Lower lobe of right lung (tissue), 2 donors: Measurements from ENCODE around the gene ZNF536. TPM values are rescaled to one million over a fixed set of nuclear protein-coding genes. Genes with fewer than 3 reads are reported as not detected.

ENCODE experiments used
- ATAC-seq, 2 donors: fragments of 200-7000 bp; cut with Tn5 transposase; one replicate each; pipeline ENCODE4 v1.9.1; 2020 to 2022; ENCODE audit warnings: mild to moderate bottlenecking in 2 of 2, moderate library complexity in 2 of 2
- DNase-seq: peaks from one replicate; pipeline ENCODE4 v3.0.0-alpha.2; 2020
- H3K27ac ChIP-seq: fragments of 200-600 bp; one replicate; pipeline ENCODE4 v1.8.0; 2022
- H3K27me3 ChIP-seq: fragments of 200-600 bp; one replicate; pipeline ENCODE4 v1.8.0; 2022; ENCODE audit warnings: low read depth
- H3K36me3 ChIP-seq: fragments of 200-600 bp; one replicate; pipeline ENCODE4 v1.8.0; 2022; ENCODE audit warnings: mild to moderate bottlenecking
- H3K4me1 ChIP-seq: fragments of 200-600 bp; one replicate; pipeline ENCODE4 v1.8.0; 2022
- H3K4me3 ChIP-seq: fragments of 200-600 bp; one replicate; pipeline ENCODE4 v1.8.0; 2022; ENCODE audit warnings: mild to moderate bottlenecking
- H3K9me3 ChIP-seq: fragments of 200-600 bp; one replicate; pipeline ENCODE4 v1.8.0; 2022
- intact Hi-C: fragments of 100-400 bp; cut with DNase I; formaldehyde crosslinking; loops from one replicate; pipeline ENCODE4 v1.11.0; 2022
- long read RNA-seq: library from polyadenylated mRNA; unstranded; transcript quantifications from one replicate; pipeline ENCODE4 v2.0.0, GENCODE V29; 2021
- total RNA-seq: library from RNA; stranded (reverse); fragmentation: NEBNext Ultra II Directional; extraction: Animal tissue kit (Norgen Biotek cat#: 25700); gene quantifications from one replicate; pipeline ENCODE4 v1.2.1, GENCODE V29; 2021
- TF ChIP-seq, protein P1 (sequence below): fragments of 200-600 bp; IDR thresholded peaks from one replicate; pipeline ENCODE4 v1.8.0; 2022; ENCODE audit warnings: antibody characterized with exemption, mild to moderate bottlenecking
- donor health status: DM: no; HTN: yes; CAD: no; lungs with severe emphysema.

Gene ZNF536
- total RNA-seq = 0.12 TPM
- long read RNA-seq, partial matches to known transcripts = 0 of 1 reads
- long read RNA-seq, other reads (novel, unspliced or antisense) = 1 of 1 reads

GRCh38 chr19:30371960-30372824, at the start of gene ZNF536:
Gene ZNF536, plus strand, starts transcription at chr19:30372384. Its CDS starts 71,179 bp downstream, at chr19:30443563.
- H3K27ac ChIP-seq = no peak within 1 kb of the TSS
- H3K9me3 ChIP-seq = no peaks in the 10 kb centered on the region
- no peak within 1 kb of the TSS for H3K4me3 ChIP-seq
- intact Hi-C loops = no loop called here
- peaks cover 44% of the 10 kb centered on the region for H3K27me3 ChIP-seq
- TF ChIP-seq, protein P1, sequence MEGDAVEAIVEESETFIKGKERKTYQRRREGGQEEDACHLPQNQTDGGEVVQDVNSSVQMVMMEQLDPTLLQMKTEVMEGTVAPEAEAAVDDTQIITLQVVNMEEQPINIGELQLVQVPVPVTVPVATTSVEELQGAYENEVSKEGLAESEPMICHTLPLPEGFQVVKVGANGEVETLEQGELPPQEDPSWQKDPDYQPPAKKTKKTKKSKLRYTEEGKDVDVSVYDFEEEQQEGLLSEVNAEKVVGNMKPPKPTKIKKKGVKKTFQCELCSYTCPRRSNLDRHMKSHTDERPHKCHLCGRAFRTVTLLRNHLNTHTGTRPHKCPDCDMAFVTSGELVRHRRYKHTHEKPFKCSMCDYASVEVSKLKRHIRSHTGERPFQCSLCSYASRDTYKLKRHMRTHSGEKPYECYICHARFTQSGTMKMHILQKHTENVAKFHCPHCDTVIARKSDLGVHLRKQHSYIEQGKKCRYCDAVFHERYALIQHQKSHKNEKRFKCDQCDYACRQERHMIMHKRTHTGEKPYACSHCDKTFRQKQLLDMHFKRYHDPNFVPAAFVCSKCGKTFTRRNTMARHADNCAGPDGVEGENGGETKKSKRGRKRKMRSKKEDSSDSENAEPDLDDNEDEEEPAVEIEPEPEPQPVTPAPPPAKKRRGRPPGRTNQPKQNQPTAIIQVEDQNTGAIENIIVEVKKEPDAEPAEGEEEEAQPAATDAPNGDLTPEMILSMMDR = no peak
- DNase-seq = no peak
- no peaks in the 10 kb centered on the region for H3K4me1 ChIP-seq
- H3K36me3 ChIP-seq = no peaks in the 10 kb centered on the region
- no peak for ATAC-seq

GRCh38 chr19:30322641-30323320, 49.4 kb upstream of the ZNF536 start:
- DNase-seq (no peak), ATAC-seq (no peak)
- no peaks in the 10 kb centered on the region for H3K4me1 ChIP-seq
- no peak overlapping the region for H3K27ac ChIP-seq
- TF ChIP-seq, protein P1 = no peak
- H3K36me3 ChIP-seq = no peaks in the 10 kb centered on the region
- H3K9me3 ChIP-seq = no peaks in the 10 kb centered on the region
- no peaks in the 10 kb centered on the region for H3K27me3 ChIP-seq
- intact Hi-C loops = no loop called here
- H3K4me3 ChIP-seq = no peak overlapping the region

DNA sequence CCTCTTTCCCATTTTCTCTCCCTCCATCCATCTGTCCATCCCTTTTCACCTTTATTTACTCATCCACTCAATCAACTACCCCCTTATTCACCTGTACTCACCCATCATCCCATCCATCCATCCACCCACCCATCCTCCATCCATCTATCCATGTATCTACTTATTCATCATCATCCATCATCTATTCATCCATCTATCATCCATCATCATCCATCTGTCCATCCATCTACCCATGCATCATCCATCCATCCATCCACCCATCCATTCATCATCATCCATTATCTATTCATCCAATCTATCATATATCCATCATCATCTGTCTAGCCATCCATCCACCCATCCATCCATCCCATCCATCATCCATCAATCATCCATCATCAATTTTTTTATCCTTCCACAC, 48.3 kb upstream of the ZNF536 start:
- ATAC-seq = no peak
- intact Hi-C loops = no loop called here

DNA sequence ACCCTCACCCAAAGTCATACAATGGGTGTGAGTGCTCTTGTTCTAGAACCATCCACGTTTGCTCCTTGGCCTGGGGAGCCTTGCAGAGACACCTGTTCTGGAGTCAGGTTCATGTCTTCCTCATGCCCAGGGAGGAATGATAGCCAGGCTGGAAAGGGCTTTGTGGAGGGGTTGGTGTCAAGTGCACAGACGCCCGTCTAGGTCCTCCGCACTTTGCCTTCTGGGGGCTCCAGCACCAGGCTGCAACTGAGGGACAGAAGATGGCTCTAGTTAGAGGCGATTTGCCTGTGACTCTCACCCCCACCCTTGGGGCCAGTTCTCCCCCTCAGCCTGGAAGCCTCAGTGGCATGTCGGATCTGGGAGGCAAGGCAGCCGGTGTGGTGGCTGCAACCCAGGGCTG, 47.2 kb upstream of the ZNF536 start:
- no peak overlapping the region for H3K4me3 ChIP-seq
- TF ChIP-seq, protein P1 = no peak
- intact Hi-C loops = no loop called here
- H3K4me1 ChIP-seq = no peaks in the 10 kb centered on the region
- H3K36me3 ChIP-seq = no peaks in the 10 kb centered on the region
- no peaks in the 10 kb centered on the region for H3K27me3 ChIP-seq
- DNase-seq (no peak), ATAC-seq (no peak)
- H3K27ac ChIP-seq = no peak overlapping the region
- H3K9me3 ChIP-seq = no peaks in the 10 kb centered on the region

More for the DNA sequence above, 48.3 kb upstream of the ZNF536 start:
- Histone ChIP-seq H3K4me3 (no peak overlapping the region), H3K9me3 (no peaks in the 10 kb centered on the region), H3K27ac (no peak overlapping the region), H3K27me3 (no peaks in the 10 kb centered on the region), H3K4me1 (no peaks in the 10 kb centered on the region), H3K36me3 (no peaks in the 10 kb centered on the region)
- DNase-seq = no peak
- TF ChIP-seq, protein P1 = no peak

DNA sequence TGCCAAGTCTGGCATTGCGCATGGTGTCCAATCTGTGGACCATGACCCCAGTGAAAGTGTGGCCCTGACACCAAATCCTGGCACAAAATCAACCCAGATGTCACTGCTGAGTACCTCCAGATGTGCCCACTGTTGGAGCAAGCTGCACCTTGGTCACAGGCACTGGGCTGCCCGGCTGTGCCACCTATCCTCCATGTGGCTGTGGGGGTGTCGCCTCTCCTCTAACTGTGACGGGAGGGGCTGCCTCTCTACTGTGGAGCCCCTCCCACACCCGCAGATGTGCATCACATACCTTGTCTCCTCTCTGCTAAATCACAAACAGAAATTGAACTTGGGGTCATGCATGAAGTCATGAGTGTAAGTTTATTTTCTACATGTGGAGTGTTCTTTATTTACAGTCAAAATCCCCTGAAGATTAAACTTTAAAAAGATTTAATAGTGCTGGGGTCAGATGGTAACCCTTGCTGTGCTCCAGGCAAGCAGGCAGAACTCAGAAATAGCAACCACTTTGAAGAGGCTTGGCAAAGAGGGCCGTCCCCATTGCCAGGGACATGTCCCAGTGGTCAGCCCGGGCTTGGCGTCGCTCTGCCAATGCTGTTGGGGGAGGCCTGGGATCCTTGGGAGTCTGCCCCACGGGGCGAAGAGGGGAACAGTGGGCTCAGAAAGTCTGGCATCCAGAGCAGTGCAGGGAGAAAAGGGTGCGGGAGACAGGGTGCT, 46.4 kb upstream of the ZNF536 start:
- ATAC-seq (no peak), DNase-seq (no peak)
- no peaks in the 10 kb centered on the region for H3K9me3 ChIP-seq
- no peaks in the 10 kb centered on the region for H3K4me1 ChIP-seq
- TF ChIP-seq, protein P1 = no peak
- H3K36me3 ChIP-seq = no peaks in the 10 kb centered on the region
- H3K4me3 ChIP-seq = no peak overlapping the region
- no peaks in the 10 kb centered on the region for H3K27me3 ChIP-seq
- intact Hi-C loops = no loop called here
- no peak overlapping the region for H3K27ac ChIP-seq
